Adrenal gland (tissue), 12 donors: Measurements from ENCODE around the gene HCFC2. TPM values are rescaled to one million over a fixed set of nuclear protein-coding genes. Genes with fewer than 3 reads are reported as not detected.

Experiments used
- DNase-seq, 7 donors: peaks; one replicate each; pipeline ENCODE4 v3.0.0-alpha.2; 2019 to 2020
- H3K27ac ChIP-seq, 5 donors: fragments of 200-600 bp; sonication (generic) in 4 of 5; 1 replicate in 3 of 5; 2 replicates in 2 of 5; pipeline versions ENCODE4 v1.5.1 to v1.8.0; 2016 to 2020; ENCODE audit warnings: mild to moderate bottlenecking in 1 of 5
- H3K27me3 ChIP-seq: fragments of 200-600 bp; 2 replicates; pipeline ENCODE4 v1.8.0; 2021
- H3K36me3 ChIP-seq, 2 donors: fragments of 200-600 bp; replicated peaks in 1 of 2; 1 replicate in 1 of 2; 2 replicates in 1 of 2; pipeline versions ENCODE4 v1.5.1 to v1.8.0; 2018 to 2022
- H3K4me1 ChIP-seq, 2 donors: fragments of 200-600 bp; replicated peaks in 1 of 2; 1 replicate in 1 of 2; 2 replicates in 1 of 2; pipeline versions ENCODE4 v1.5.1 to v1.8.0; 2018 to 2021
- H3K4me3 ChIP-seq, 4 donors: fragments of 200-600 bp; sonication (generic) in 3 of 4; one replicate each; pipeline ENCODE4 v1.5.1; 2016 to 2018
- H3K9me3 ChIP-seq, 3 donors: fragments of 200-600 bp; sonication (generic) in 1 of 3; replicated peaks in 1 of 3; 1 replicate in 2 of 3; 2 replicates in 1 of 3; pipeline versions ENCODE4 v1.5.1 to v1.8.0; 2016 to 2021
- POLR2A ChIP-seq, 2 donors: fragments of 450-650 bp; IDR thresholded peaks; one replicate each; pipeline ENCODE4 v1.6.1; 2017; ENCODE audit warnings: antibody characterized with exemption in 2 of 2, mild to moderate bottlenecking in 2 of 2, moderate library complexity in 1 of 2
- WGBS, 4 donors: extraction: QIAGEN DNeasy Blood & Tissue Kit in 2 of 4; methylation state at CpG; one replicate each; pipeline versions ENCODE4 v1.1.5 to v1.1.7; 2013 to 2017; 5-methylcytosine and 5-hydroxymethylcytosine counted together
- intact Hi-C, 2 donors: fragments of 100-400 bp; cut with DNase I; formaldehyde crosslinking; loops; one replicate each; pipeline versions ENCODE4 v1.14.1 to v1.15.0; 2022 to 2023
- polyA plus RNA-seq, 3 donors: library from polyadenylated mRNA; stranded (reverse); fragments of 200-250 nt in 2 of 3; fragments of 350-450 nt in 1 of 3; fragmentation: Illumina TruSeq in 1 of 3; extraction: RNeasy Lipid Tissue Mini Kit (QIAGEN cat#74804) in 1 of 3; gene quantifications; one replicate each; pipeline ENCODE4 v1.2.3, GENCODE V29; 2013 to 2014
- total RNA-seq, 9 donors: library from RNA; depleted of rRNA in 4 of 9; stranded (reverse); fragments of >200 nt in 4 of 9; fragments of 120-200 nt in 1 of 9; fragmentation: NEBNext Ultra II Directional in 1 of 9; extraction: Animal tissue kit (Norgen Biotek cat#: 25700) in 1 of 9; gene quantifications; one replicate each; pipeline versions ENCODE4 v1.1.0 to v1.2.4, GENCODE V29; 2013 to 2023
- TF ChIP-seq, protein P1 (sequence below), 6 experiments: fragments of 450-650 bp in 4 of 6; fragments of 200-600 bp in 2 of 6; sonication (generic) in 1 of 6; IDR thresholded peaks; 1 replicate in 5 of 6; 2 replicates in 1 of 6; pipeline versions ENCODE4 v1.5.1 to v1.8.0; 2016 to 2021; ENCODE audit warnings: antibody characterized with exemption in 6 of 6, mild to moderate bottlenecking in 2 of 6, moderate library complexity in 1 of 6
- donor health status: healthy with polysubstance abuse.
- donor health status: Bipolar disorder and iron deficiency.
- donor health status: DM: yes; HTN: yes; CAD: no.
- donor health status: DM: no; HTN: no; CAD: no.
- donor health status: DM: no; HTN: no; CAD: no.
- donor health status: DM: yes; HTN: yes; CAD: no.

The HCFC2 gene
- total and polyA plus RNA-seq, 12 donors, result 8.5 to 35.4 (median 20.5) TPM

DNA sequence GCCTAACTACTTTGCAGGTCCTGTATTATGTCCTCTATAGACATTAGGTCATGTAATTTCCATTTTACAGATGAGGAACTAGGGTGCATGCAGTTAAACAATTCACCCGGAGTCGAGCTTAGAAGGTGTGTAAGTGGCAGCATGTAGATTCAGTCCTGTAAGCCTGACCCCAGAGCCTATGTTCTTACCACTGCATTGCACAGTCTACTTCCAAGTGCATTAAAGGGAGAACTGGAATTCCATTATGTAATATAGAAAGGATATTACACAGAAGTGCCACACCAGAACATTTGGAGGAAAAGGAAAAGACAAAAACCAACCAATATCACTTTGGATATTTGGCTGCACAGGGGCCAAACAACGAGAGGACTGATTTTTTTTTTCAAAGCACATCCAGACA, 15.5 kb upstream of the HCFC2 start:
- 71 to 80% (median 77%) methylated on average over 3 of the region's 3 CpGs for WGBS, 4 donors
- TF ChIP-seq, protein P1, sequence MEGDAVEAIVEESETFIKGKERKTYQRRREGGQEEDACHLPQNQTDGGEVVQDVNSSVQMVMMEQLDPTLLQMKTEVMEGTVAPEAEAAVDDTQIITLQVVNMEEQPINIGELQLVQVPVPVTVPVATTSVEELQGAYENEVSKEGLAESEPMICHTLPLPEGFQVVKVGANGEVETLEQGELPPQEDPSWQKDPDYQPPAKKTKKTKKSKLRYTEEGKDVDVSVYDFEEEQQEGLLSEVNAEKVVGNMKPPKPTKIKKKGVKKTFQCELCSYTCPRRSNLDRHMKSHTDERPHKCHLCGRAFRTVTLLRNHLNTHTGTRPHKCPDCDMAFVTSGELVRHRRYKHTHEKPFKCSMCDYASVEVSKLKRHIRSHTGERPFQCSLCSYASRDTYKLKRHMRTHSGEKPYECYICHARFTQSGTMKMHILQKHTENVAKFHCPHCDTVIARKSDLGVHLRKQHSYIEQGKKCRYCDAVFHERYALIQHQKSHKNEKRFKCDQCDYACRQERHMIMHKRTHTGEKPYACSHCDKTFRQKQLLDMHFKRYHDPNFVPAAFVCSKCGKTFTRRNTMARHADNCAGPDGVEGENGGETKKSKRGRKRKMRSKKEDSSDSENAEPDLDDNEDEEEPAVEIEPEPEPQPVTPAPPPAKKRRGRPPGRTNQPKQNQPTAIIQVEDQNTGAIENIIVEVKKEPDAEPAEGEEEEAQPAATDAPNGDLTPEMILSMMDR (IDR thresholded peaks at IDR 0.05), result no peak
- TF ChIP-seq POLR2A (IDR thresholded peaks at IDR 0.05), result no peak
- H3K4me3 ChIP-seq, result peak overlapping the region in 1 of 4 donors; percentile 55
- intact Hi-C loops, result loop anchor here in 1 of 2 donors (10.0 kb wide), 1 partner anchor 54 kb away; no protein-coding TSS in a partner anchor
- H3K27ac ChIP-seq, result no peak overlapping the region
- no peak for DNase-seq
- no peaks in the 10 kb centered on the region for H3K36me3 ChIP-seq
- H3K4me1 ChIP-seq, result peaks cover 7 to 12% of the 10 kb centered on the region in 2 donors
- H3K27me3 ChIP-seq, result no peaks in the 10 kb centered on the region
- H3K9me3 ChIP-seq, result no peaks in the 10 kb centered on the region

DNA sequence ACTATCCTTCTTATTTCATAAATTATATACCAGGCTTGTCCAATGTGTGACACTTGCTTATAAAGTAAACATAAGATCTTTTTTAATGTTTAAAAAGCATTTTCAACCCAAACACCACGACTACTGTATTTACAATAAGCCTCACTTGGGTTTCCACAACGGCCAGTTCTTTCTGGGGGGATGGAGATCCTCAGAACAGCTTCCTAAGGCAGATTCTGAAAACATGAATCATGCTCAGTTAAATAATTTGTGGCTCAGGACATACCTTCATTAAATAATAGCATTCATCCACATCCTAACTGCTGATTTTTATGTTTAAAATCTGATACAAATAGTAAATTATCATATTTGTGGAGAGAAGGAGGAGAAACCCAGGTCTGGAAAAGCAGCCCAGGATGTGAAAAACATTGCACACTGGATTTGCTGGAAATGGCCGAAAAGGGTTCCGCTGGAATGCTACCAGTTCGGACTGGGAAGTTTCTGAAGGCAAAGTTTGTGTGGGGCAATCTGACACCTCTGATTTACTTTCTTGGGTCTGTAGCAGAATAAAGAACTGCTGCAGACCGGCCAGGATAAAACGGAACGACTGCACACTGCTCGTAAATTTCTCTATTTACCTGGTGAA, 14.9 kb upstream of the HCFC2 start:
- no peaks in the 10 kb centered on the region for H3K9me3 ChIP-seq
- WGBS, 4 donors, result 10 to 24% (median 20%) methylated on average over 9 of the region's 9 CpGs
- H3K27me3 ChIP-seq, result no peaks in the 10 kb centered on the region
- H3K36me3 ChIP-seq, result no peaks in the 10 kb centered on the region
- peak in 2 of 7 donors; percentile 19 to 26 for DNase-seq
- peak overlapping the region in 4 of 5 donors; percentile 16 to 74 (median 30) for H3K27ac ChIP-seq
- TF ChIP-seq, protein P1 (IDR thresholded peaks at IDR 0.05), result no peak
- no peak for TF ChIP-seq POLR2A (IDR thresholded peaks at IDR 0.05)
- peak overlapping the region in 2 of 4 donors; percentile 11 to 55 for H3K4me3 ChIP-seq
- intact Hi-C loops, result loop anchor here in 1 of 2 donors (10.0 kb wide), 1 partner anchor 55 kb away; no protein-coding TSS in a partner anchor
- peaks cover 7 to 12% of the 10 kb centered on the region in 2 donors for H3K4me1 ChIP-seq

DNA sequence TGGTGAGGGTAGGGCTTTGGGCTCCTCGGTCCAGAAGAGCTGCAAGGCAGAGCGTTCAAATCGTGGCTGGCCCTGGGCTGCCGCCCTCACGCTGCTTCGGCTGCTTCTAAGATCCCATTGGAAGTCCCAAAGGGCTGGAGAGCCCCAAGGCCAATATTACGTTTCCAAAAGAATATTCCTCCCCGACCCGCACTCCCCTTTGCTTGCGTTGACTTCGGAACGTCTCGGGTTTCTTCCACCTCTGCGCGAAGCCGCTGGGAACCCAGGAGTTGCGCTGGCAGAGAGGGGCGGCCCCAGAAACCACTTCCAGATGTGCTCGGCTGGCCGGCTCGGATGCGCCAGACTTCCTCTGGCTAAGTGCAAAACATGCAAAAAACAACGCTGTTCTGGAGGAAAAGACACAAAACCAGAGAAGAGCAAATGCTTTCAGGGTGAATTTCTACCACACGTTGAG, 14.4 kb upstream of the HCFC2 start, which contains the start of gene GLT8D2:
Gene GLT8D2, minus strand, starts transcription at position 285 of the 454 bp plus-strand sequence. CDS start 30,539 bp downstream, outside the sequence.
- no peaks in the 10 kb centered on the region for H3K36me3 ChIP-seq
- H3K27ac ChIP-seq, result peak within 1 kb of the TSS in 4 of 5 donors; percentile 16 to 74 (median 30)
- DNase-seq, result peak; percentile 41 to 69 (median 60)
- peaks cover 7 to 12% of the 10 kb centered on the region in 2 donors for H3K4me1 ChIP-seq
- H3K27me3 ChIP-seq, result no peaks in the 10 kb centered on the region
- TF ChIP-seq, protein P1 (IDR thresholded peaks at IDR 0.05), result no peak
- TF ChIP-seq POLR2A (IDR thresholded peaks at IDR 0.05), result no peak
- intact Hi-C loops, result loop anchor here (10.0 kb wide), 2 partner anchors 55 kb away; no protein-coding TSS in a partner anchor
- 0 to 5% (median 1%) methylated on average over 16 to 24 of the region's 24 CpGs for WGBS, 4 donors
- no peaks in the 10 kb centered on the region for H3K9me3 ChIP-seq
- H3K4me3 ChIP-seq, result peak within 1 kb of the TSS in 2 of 4 donors; percentile 11 to 55

DNA sequence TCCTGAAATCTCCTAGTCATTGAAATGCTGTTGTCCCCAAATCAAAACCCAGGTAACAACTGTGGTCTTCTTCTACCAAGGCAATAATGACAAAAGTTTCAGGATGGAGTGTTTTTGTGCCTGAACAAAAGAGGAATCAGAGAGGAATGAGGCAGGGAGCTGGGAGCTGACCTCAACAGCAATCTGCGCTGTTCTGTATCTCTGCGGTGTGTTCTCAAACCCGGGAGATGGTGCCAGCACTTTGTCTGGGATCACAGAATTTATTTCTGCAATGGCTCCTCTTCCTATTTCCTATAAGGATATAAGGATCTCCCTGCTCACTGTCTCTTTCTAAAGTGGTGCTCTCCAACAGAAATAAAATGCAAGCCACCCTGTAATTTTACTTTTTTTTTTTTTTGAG, 13.9 kb upstream of the HCFC2 start:
- H3K36me3 ChIP-seq, result no peaks in the 10 kb centered on the region
- H3K27ac ChIP-seq, result peak overlapping the region in 2 of 5 donors; percentile 39 to 74
- intact Hi-C loops, result loop anchor here (10.0 kb wide), 1 partner anchor 54 kb away; no protein-coding TSS in a partner anchor
- TF ChIP-seq, protein P1 (IDR thresholded peaks at IDR 0.05), result no peak
- no peak for TF ChIP-seq POLR2A (IDR thresholded peaks at IDR 0.05)
- H3K27me3 ChIP-seq, result no peaks in the 10 kb centered on the region
- peaks cover 7 to 12% of the 10 kb centered on the region in 2 donors for H3K4me1 ChIP-seq
- 18 to 40% (median 35%) methylated on average over 3 of the region's 3 CpGs for WGBS, 4 donors
- DNase-seq, result no peak
- no peaks in the 10 kb centered on the region for H3K9me3 ChIP-seq
- H3K4me3 ChIP-seq, result peak overlapping the region in 1 of 4 donors; percentile 55
